Measurements from ENCODE around the gene PTPRH. TPM values are rescaled to one million over a fixed set of nuclear protein-coding genes. Genes with fewer than 3 reads are reported as not detected.

The PTPRH gene
- polyA plus RNA-seq, 1 donor from 2014 or later, result 0.54 TPM

DNA sequence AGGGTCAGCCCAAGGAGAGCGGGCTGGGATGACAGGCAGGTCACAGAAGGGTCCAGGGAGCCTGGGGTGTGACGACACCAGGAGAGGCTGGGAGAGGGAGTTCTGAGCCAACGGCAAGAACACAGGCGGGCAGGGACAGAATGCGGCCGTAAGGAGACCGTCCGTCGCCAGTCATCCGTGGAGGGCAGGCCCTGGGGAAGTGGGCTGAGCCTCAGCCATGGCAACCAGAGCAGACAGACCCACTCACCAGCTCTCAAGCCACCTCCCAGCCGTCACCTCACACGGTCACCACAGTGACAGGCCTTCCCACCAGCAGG is 22.9 kb upstream of the PTPRH start:
- no peaks in the 10 kb centered on the region for H3F3A ChIP-seq (ENCODE audit: insufficient read depth, low read length, poor library complexity, severe bottlenecking)
- H3K27ac ChIP-seq (ENCODE audit: low read length), result no peak overlapping the region
- H3K4me3 ChIP-seq (ENCODE audit: low read length), result no peak overlapping the region
- no peaks in the 10 kb centered on the region for H3K27me3 ChIP-seq (ENCODE audit: insufficient read depth, low read depth, low read length)
- no peaks in the 10 kb centered on the region for H3K79me2 ChIP-seq (replicated peaks; ENCODE audit: insufficient read depth, low read length)
- H3K4me2 ChIP-seq (ENCODE audit: low read length), result no peak overlapping the region
- TF ChIP-seq, protein P1, sequence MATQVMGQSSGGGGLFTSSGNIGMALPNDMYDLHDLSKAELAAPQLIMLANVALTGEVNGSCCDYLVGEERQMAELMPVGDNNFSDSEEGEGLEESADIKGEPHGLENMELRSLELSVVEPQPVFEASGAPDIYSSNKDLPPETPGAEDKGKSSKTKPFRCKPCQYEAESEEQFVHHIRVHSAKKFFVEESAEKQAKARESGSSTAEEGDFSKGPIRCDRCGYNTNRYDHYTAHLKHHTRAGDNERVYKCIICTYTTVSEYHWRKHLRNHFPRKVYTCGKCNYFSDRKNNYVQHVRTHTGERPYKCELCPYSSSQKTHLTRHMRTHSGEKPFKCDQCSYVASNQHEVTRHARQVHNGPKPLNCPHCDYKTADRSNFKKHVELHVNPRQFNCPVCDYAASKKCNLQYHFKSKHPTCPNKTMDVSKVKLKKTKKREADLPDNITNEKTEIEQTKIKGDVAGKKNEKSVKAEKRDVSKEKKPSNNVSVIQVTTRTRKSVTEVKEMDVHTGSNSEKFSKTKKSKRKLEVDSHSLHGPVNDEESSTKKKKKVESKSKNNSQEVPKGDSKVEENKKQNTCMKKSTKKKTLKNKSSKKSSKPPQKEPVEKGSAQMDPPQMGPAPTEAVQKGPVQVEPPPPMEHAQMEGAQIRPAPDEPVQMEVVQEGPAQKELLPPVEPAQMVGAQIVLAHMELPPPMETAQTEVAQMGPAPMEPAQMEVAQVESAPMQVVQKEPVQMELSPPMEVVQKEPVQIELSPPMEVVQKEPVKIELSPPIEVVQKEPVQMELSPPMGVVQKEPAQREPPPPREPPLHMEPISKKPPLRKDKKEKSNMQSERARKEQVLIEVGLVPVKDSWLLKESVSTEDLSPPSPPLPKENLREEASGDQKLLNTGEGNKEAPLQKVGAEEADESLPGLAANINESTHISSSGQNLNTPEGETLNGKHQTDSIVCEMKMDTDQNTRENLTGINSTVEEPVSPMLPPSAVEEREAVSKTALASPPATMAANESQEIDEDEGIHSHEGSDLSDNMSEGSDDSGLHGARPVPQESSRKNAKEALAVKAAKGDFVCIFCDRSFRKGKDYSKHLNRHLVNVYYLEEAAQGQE (IDR thresholded peaks at IDR 0.05; ENCODE audit: borderline replicate concordance), result no peak
- TF ChIP-seq EZH2 (IDR thresholded peaks at IDR 0.05; ENCODE audit: borderline replicate concordance, insufficient read depth, low read length, poor library complexity, severe bottlenecking), result no peak
- no peak for TF ChIP-seq SMC3 (conservative IDR thresholded peaks at IDR 0.05; ENCODE audit: poor library complexity)
- no peak for TF ChIP-seq POLR2AphosphoS5 (IDR thresholded peaks at IDR 0.05)
- no peak for TF ChIP-seq RAD21 (conservative IDR thresholded peaks at IDR 0.05)
- TF ChIP-seq EP300 (conservative IDR thresholded peaks at IDR 0.05; ENCODE audit: poor library complexity, severe bottlenecking), result no peak
- TF ChIP-seq, protein P2, sequence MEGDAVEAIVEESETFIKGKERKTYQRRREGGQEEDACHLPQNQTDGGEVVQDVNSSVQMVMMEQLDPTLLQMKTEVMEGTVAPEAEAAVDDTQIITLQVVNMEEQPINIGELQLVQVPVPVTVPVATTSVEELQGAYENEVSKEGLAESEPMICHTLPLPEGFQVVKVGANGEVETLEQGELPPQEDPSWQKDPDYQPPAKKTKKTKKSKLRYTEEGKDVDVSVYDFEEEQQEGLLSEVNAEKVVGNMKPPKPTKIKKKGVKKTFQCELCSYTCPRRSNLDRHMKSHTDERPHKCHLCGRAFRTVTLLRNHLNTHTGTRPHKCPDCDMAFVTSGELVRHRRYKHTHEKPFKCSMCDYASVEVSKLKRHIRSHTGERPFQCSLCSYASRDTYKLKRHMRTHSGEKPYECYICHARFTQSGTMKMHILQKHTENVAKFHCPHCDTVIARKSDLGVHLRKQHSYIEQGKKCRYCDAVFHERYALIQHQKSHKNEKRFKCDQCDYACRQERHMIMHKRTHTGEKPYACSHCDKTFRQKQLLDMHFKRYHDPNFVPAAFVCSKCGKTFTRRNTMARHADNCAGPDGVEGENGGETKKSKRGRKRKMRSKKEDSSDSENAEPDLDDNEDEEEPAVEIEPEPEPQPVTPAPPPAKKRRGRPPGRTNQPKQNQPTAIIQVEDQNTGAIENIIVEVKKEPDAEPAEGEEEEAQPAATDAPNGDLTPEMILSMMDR (IDR thresholded peaks at IDR 0.05; ENCODE audit: poor library complexity, severe bottlenecking), result no peak
- no peak for TF ChIP-seq MXI1 (conservative IDR thresholded peaks at IDR 0.05; ENCODE audit: poor library complexity, severe bottlenecking)
- TF ChIP-seq TAF1 (IDR thresholded peaks at IDR 0.05; ENCODE audit: low read depth), result no peak
- no peaks in the 10 kb centered on the region for H3K9me2 ChIP-seq (ENCODE audit: insufficient read depth, low read length)
- no peaks in the 10 kb centered on the region for H4K20me1 ChIP-seq (ENCODE audit: insufficient read depth)
- H3K36me3 ChIP-seq (ENCODE audit: insufficient read depth, low read length), result peaks cover 9% of the 10 kb centered on the region
- H2AFZ ChIP-seq (ENCODE audit: low read depth, low read length), result no peak overlapping the region
- H3K9me3 ChIP-seq (ENCODE audit: low read length), result no peaks in the 10 kb centered on the region
- H3K9ac ChIP-seq (ENCODE audit: low read length), result no peak overlapping the region

- Histone ChIP-seq H3K27ac (ENCODE audit: low read length) (no peak overlapping the region), H3K4me2 (ENCODE audit: low read length) (no peak overlapping the region), H3K79me2 (replicated peaks; ENCODE audit: insufficient read depth, low read length) (no peaks in the 10 kb centered on the region), H3F3A (ENCODE audit: insufficient read depth, low read length, poor library complexity, severe bottlenecking) (no peaks in the 10 kb centered on the region), H3K9me2 (ENCODE audit: insufficient read depth, low read length) (no peaks in the 10 kb centered on the region), H2AFZ (ENCODE audit: low read depth, low read length) (no peak overlapping the region), H3K4me3 (ENCODE audit: low read length) (no peak overlapping the region), H3K36me3 (ENCODE audit: insufficient read depth, low read length) (peaks cover 6% of the 10 kb centered on the region), H3K9ac (ENCODE audit: low read length) (no peak overlapping the region), H3K27me3 (ENCODE audit: insufficient read depth, low read depth, low read length) (no peaks in the 10 kb centered on the region), H4K20me1 (ENCODE audit: insufficient read depth) (no peaks in the 10 kb centered on the region), H3K9me3 (ENCODE audit: low read length) (no peaks in the 10 kb centered on the region)
- no peak for TF ChIP-seq TAF1 (IDR thresholded peaks at IDR 0.05; ENCODE audit: low read depth)
- no peak for TF ChIP-seq MXI1 (conservative IDR thresholded peaks at IDR 0.05; ENCODE audit: poor library complexity, severe bottlenecking)
- TF ChIP-seq, protein P2 (IDR thresholded peaks at IDR 0.05; ENCODE audit: poor library complexity, severe bottlenecking), result no peak
Observed at GRCh38 chr19:55231391-55232285, 22.3 kb upstream of the PTPRH start.

All from neural cell (in vitro differentiated cells).